ENCODE measurements around the gene DNM1.

The DNM1 gene

DNA sequence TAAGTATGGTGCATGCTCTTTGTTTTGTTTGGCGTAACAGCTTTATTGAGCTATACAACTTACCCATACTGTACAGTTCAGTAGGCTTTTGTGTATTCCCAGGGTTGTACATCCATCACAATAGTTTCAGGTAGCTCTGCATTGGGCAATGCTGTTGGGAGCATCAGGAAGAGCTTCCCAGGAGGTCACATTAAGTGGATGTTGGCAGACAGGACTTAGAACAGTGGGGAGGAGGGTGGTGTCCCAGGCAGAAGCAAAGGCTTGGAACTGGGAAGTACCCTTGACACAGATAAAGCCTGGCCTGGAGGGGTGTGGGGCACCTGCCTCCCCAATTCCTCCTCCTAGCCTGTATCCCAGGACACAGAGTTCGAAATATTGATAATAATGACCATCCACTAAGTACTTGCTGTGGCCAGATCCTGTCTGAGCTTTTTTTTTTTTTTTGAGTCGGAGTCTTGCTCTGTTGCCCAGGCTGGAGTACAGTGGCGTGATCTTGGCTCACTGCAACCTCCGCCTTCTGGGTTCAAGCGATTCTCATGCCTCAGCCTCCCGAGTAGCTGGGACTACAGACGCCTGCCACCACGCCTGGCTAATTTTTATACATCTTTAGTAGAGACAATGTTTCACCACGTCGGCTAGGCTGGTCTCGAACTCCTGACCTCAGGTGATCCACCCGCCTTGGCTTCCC is 41.8 kb upstream of the DNM1 start:
- TF ChIP-seq, protein P1, sequence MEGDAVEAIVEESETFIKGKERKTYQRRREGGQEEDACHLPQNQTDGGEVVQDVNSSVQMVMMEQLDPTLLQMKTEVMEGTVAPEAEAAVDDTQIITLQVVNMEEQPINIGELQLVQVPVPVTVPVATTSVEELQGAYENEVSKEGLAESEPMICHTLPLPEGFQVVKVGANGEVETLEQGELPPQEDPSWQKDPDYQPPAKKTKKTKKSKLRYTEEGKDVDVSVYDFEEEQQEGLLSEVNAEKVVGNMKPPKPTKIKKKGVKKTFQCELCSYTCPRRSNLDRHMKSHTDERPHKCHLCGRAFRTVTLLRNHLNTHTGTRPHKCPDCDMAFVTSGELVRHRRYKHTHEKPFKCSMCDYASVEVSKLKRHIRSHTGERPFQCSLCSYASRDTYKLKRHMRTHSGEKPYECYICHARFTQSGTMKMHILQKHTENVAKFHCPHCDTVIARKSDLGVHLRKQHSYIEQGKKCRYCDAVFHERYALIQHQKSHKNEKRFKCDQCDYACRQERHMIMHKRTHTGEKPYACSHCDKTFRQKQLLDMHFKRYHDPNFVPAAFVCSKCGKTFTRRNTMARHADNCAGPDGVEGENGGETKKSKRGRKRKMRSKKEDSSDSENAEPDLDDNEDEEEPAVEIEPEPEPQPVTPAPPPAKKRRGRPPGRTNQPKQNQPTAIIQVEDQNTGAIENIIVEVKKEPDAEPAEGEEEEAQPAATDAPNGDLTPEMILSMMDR (IDR thresholded peaks at IDR 0.05; ENCODE audit: extremely low read depth, missing control alignments) = no peak
- no peak for DNase-seq (ENCODE audit: low spot score)

DNA sequence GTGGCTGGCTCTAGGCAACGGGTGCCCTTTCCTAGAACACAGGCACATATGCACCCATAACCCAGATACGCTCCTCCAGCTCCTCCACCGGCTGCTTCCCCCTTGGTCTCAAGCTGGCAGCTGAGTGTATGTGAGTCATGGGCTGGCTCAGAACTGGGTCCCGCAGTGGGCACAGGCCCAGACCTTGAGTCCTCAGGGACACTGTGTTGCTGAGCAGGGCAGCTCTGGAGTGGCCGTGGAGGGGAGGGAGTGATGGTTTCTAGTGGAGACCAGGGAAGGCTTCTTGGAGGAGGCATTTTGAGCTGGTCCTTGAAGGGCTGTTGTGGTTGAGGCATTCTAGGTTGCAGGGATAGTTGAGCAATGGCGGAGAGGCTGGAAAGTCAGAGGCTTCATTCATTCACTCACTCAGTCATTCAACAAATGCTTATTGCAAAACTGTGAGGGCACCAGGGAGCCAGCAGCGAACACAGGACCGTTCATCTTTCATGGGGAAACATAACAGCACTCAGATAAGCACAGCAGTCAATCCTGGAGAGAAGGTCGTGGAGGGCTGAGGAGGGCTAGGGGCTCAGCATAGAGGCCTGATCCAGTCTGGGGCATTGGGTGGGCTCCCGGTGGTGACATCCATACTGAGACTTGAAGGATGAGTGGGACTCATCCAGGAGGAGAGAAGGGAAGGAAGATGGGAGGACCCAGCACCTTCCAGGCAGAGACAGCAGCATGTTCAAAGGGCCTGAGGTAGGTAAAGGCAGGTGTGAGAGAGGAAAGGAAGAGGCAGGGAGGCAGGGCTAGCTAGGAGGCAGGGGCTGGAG is 40.8 kb upstream of the DNM1 start:
- TF ChIP-seq, protein P1 (IDR thresholded peaks at IDR 0.05; ENCODE audit: extremely low read depth, missing control alignments) = no peak
- no peak for DNase-seq (ENCODE audit: low spot score)

DNA sequence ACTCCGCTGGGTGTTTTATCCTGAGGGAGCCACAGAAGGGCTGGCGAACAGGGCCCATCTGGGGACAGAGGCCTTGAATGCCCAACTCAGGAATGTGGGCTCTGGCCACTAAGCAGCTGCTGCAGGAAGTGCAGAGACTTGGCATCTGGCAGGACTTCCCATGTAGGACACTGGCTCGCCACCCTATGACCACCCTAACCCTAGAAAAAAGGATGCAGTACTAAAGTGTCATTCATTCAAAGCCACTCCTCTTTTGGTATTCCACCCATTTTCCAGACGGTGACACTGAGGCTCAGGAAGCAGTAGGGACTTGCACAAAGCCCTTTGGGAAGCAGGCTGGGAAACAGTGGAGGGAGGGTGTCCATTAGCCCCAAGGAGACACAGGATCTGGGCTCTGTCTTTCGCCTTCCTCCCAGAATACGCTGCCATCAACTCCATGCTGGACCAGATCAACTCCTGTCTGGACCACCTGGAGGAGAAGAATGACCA is 40.1 kb upstream of the DNM1 start:
- TF ChIP-seq, protein P1 (IDR thresholded peaks at IDR 0.05; ENCODE audit: extremely low read depth, missing control alignments) = no peak

DNA sequence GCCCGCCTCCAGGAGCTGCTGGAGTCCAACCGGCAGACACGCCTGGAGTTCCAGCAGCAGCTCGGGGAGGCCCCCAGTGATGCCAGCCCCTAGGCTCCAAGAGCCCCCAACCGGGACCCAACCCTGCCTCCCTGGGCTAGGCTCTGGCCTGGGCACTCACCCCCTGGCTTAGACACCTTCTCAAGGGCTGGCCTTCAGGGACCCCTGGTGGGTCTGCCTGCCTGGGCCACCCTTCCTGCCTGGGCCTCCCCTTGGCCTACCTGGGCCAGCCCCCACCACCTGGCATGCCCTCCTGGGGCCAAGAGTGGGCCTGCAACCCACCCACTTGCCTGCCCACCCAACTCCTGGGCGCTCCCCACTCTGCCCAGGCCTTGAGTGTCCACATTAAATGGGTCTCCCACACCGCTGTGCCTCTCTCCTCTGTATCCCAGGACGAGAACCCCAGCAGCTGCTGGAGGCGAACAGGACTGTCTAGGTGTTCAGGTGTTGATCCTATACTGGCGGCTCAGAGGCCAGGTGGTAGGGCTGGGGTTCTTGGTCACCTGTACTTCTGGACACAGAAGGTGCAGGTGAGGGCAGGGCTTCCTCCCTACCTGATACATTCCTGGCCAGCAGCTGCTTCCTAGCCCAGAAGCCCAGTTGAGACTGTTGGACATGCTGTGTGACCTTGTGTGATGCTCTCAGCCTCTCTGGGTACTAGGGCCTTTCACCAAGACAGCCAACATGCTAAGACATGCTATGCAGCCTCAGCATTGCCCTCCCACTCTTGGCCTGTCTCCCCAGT is 39.5 kb upstream of the DNM1 start:
- no peak for DNase-seq (ENCODE audit: low spot score)

More for the DNA sequence above, 40.1 kb upstream of the DNM1 start:
- no peak for DNase-seq (ENCODE audit: low spot score)

DNA sequence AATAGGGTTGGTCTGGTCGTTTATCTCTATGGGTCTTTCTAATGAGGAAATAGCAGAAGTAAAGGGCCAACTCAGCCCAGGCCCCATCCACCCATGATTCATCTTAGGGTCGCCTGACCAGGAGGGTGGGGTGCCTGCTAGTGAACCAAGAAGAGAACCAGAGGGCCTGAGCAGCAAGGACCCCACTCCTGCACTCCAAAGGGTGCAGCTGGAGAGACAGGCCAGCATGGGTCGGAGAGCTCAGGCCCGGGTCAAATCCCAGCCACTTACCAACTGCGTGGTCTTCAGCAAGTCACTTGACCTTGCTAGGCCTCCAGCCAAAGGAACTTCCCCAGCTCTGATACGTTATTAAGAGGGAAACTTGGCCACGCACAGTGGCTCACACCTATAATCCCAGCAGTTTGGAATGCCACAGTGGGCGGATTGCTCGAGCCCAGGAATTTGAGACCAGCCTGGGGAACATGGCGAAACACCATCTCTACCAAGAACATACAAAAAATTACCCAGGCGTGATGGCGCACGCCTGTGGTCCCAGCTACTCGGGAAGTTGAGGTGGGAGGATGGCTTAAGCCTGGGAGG is 38.8 kb upstream of the DNM1 start:
- no peak for DNase-seq (ENCODE audit: low spot score)

More for the DNA sequence above, 39.5 kb upstream of the DNM1 start:
- TF ChIP-seq, protein P1 (IDR thresholded peaks at IDR 0.05; ENCODE audit: extremely low read depth, missing control alignments) = no peak

DNA sequence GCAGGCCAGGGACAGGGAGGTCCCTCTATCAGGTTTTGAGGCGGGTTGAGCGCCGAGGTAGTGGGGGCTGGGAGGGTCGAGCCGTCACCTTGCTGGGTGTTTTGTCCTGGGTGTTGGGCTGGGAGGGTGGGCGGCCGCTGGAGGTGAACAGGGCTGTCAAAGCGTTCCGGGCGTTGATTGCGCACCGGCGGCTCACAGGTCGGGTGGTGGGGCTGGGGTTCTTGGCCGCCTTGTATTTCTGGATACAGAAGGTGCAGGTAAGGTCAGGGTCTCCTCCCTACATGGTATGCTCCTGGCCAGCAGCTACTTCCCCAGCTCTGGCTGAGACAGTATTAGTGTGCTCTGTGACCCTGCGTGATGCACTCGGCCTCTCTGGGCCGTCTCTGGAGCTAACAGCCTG is 37.0 kb upstream of the DNM1 start:
- no peak for DNase-seq (ENCODE audit: low spot score)
- TF ChIP-seq, protein P1 (IDR thresholded peaks at IDR 0.05; ENCODE audit: extremely low read depth, missing control alignments) = no peak

More for the DNA sequence above, 38.8 kb upstream of the DNM1 start:
- TF ChIP-seq, protein P1 (IDR thresholded peaks at IDR 0.05; ENCODE audit: extremely low read depth, missing control alignments) = no peak

All from GM20000 (cell line).